DOHH2 (cell line): Measurements from ENCODE around the gene KRT77.

Experiments
- H3F3A ChIP-seq: fragments of 200-600 bp; sonication (generic), shearing (Covaris generic); 2 replicates; pipeline ENCODE4 v1.6.0; 2016; ENCODE audit warnings: antibody characterized with exemption, mild to moderate bottlenecking; ENCODE audit not compliant: control insufficient read depth, insufficient read depth
- H3K27ac ChIP-seq: fragments of 200-600 bp; sonication (generic); 2 replicates; pipeline ENCODE4 v1.5.1; 2014; ENCODE audit warnings: low read depth, mild to moderate bottlenecking, low read length, moderate library complexity
- H3K27me3 ChIP-seq: fragments of 200-600 bp; sonication (generic); 2 replicates; pipeline ENCODE4 v1.6.1; 2014; ENCODE audit warnings: mild to moderate bottlenecking, low read length, mixed read lengths; ENCODE audit not compliant: control insufficient read depth
- H3K36me3 ChIP-seq: fragments of 200-600 bp; sonication (generic); 2 replicates; pipeline ENCODE4 v1.6.1; 2014; ENCODE audit warnings: mild to moderate bottlenecking, low read length, moderate library complexity, mixed read lengths; ENCODE audit not compliant: control insufficient read depth
- H3K4me1 ChIP-seq: fragments of 200-600 bp; sonication (generic); 2 replicates; pipeline ENCODE4 v1.6.1; 2014; ENCODE audit warnings: mild to moderate bottlenecking, low read length, mixed read lengths; ENCODE audit not compliant: control insufficient read depth
- H3K4me2 ChIP-seq: fragments of 200-600 bp; sonication (generic); 2 replicates; pipeline ENCODE4 v1.6.0; 2014; ENCODE audit warnings: mild to moderate bottlenecking, low read length, moderate library complexity
- H3K4me3 ChIP-seq: fragments of 200-600 bp; sonication (generic); 2 replicates; pipeline ENCODE4 v1.5.1; 2014; ENCODE audit warnings: mild to moderate bottlenecking, low read length, mixed read lengths
- H3K79me2 ChIP-seq: fragments of 200-600 bp; sonication (generic); 2 replicates; pipeline ENCODE4 v1.6.1; 2014; ENCODE audit warnings: mild to moderate bottlenecking, low read length, mixed read lengths; ENCODE audit not compliant: control insufficient read depth
- H3K9me2 ChIP-seq: fragments of 200-600 bp; sonication (generic); replicated peaks from 2 replicates; pipeline ENCODE4 v1.6.1; 2014; ENCODE audit warnings: mild to moderate bottlenecking, low read length, mixed read lengths; ENCODE audit not compliant: control insufficient read depth
- H3K9me3 ChIP-seq: fragments of 200-600 bp; sonication (generic); 2 replicates; pipeline ENCODE4 v1.6.1; 2014; ENCODE audit warnings: antibody characterized with exemption, low read length, mixed read lengths; ENCODE audit not compliant: control insufficient read depth, insufficient read depth
- H4K20me1 ChIP-seq: fragments of 200-600 bp; sonication (generic); 2 replicates; pipeline ENCODE4 v1.6.0; 2014; ENCODE audit warnings: low read depth, mild to moderate bottlenecking, antibody characterized with exemption, low read length, moderate library complexity; ENCODE audit not compliant: control insufficient read depth, insufficient read depth
- CTCF ChIP-seq: fragments of 200-600 bp; sonication (generic); IDR thresholded peaks from one replicate; pipeline ENCODE4 v1.5.1; 2014; ENCODE audit warnings: antibody characterized with exemption, mild to moderate bottlenecking, low read depth, low read length; ENCODE audit not compliant: poor library complexity, severe bottlenecking
- EZH2phosphoT487 ChIP-seq: fragments of 200-600 bp; sonication (generic); IDR thresholded peaks from 2 replicates; pipeline ENCODE4 v1.6.1; 2017; ENCODE audit warnings: borderline replicate concordance, mild to moderate bottlenecking, antibody characterized with exemption, low read length, moderate library complexity, mixed read lengths

The KRT77 gene

DNA sequence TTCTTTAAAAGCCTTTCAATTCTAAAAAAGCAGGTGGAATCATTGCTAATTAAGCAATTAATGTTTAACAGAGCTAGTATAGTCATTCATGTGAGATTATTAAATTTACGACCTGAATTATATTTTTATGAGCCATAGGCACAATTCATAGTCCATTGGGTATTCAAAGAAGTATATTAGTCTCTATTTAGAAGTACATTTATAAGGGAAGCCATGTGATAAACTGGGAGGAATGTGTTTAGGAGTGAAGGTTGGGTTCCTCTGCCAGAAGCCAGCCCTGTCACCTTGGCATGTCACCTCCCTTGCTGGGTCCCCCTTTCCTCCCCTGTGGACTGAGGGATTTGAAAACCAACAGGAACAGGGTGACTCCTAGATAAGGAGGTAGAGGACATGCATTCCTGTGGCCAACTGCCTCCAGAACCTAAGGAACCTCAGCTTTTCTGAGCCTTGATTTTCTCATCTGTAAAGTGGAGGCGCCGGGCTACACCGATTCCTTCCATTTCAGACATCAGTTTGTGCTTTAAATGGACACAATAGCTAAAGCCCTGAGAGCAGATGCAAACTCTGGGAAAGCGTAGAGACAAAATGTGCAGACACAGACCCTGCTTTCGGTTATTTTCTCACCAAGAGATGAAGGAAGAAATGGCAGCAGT is 45.9 kb downstream of the KRT77 start:
- Histone ChIP-seq H4K20me1 (no peaks in the 10 kb centered on the region), H3K4me3 (no peak overlapping the region), H3K9me2 (no peaks in the 10 kb centered on the region), H3K79me2 (no peaks in the 10 kb centered on the region), H3K4me1 (no peaks in the 10 kb centered on the region), H3F3A (no peaks in the 10 kb centered on the region), H3K9me3 (no peaks in the 10 kb centered on the region), H3K27ac (no peak overlapping the region), H3K27me3 (peaks cover 10% of the 10 kb centered on the region), H3K4me2 (no peak overlapping the region), H3K36me3 (no peaks in the 10 kb centered on the region)
- no peak for TF ChIP-seq CTCF
- TF ChIP-seq EZH2phosphoT487, result no peak

DNA sequence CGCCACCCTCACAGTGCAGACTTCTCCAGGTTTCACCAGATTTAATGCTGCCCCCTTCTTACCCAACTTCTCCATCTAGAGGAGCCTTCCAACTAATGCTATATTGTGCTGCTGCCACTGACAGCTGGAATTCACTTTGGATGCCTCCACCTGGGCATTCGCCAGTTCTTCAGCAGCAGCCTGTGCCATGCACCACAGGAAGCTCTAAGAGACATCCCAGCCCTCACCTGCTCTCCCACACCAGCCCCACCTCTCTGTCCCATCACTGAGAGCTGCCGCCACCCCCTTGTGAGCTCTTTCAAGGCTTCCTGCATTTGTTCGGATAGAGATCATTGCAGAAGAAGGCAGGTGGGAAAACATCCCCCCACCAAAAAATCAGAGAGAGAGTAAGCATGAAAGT is 46.7 kb downstream of the KRT77 start:
- H3K4me3 ChIP-seq, result no peak overlapping the region
- TF ChIP-seq CTCF (no peak), EZH2phosphoT487 (no peak)
- H3K9me3 ChIP-seq, result no peaks in the 10 kb centered on the region
- no peaks in the 10 kb centered on the region for H3K36me3 ChIP-seq
- H3K79me2 ChIP-seq, result no peaks in the 10 kb centered on the region
- no peaks in the 10 kb centered on the region for H3F3A ChIP-seq
- no peak overlapping the region for H3K27ac ChIP-seq
- no peaks in the 10 kb centered on the region for H4K20me1 ChIP-seq
- no peaks in the 10 kb centered on the region for H3K4me1 ChIP-seq
- peaks cover 10% of the 10 kb centered on the region for H3K27me3 ChIP-seq
- H3K4me2 ChIP-seq, result no peak overlapping the region
- H3K9me2 ChIP-seq, result no peaks in the 10 kb centered on the region

- Histone ChIP-seq H3K27ac (no peak overlapping the region), H3K4me3 (no peak overlapping the region), H3K36me3 (no peaks in the 10 kb centered on the region), H4K20me1 (no peaks in the 10 kb centered on the region), H3K9me3 (no peaks in the 10 kb centered on the region), H3K9me2 (no peaks in the 10 kb centered on the region), H3F3A (no peaks in the 10 kb centered on the region), H3K79me2 (no peaks in the 10 kb centered on the region), H3K4me2 (no peak overlapping the region), H3K4me1 (no peaks in the 10 kb centered on the region), H3K27me3 (peaks cover 5% of the 10 kb centered on the region; the same call in 1 of the 2 replicates)
- no peak for TF ChIP-seq CTCF
- TF ChIP-seq EZH2phosphoT487, result no peak
These were observed 47.6 kb downstream of the KRT77 start for GRCh38 chr12:52655720-52656124.

GRCh38 chr12:52655251-52655650 is 48.1 kb downstream of the KRT77 start:
- Histone ChIP-seq H3K4me2 (no peak overlapping the region), H3K27me3 (peaks cover 5% of the 10 kb centered on the region; the same call in 1 of the 2 replicates), H3K9me2 (no peaks in the 10 kb centered on the region), H3K4me3 (no peak overlapping the region), H3K4me1 (no peaks in the 10 kb centered on the region), H4K20me1 (no peaks in the 10 kb centered on the region), H3K36me3 (no peaks in the 10 kb centered on the region), H3F3A (no peaks in the 10 kb centered on the region), H3K9me3 (no peaks in the 10 kb centered on the region), H3K27ac (no peak overlapping the region), H3K79me2 (no peaks in the 10 kb centered on the region)
- no peak for TF ChIP-seq CTCF
- TF ChIP-seq EZH2phosphoT487, result no peak
